AG04450 (cell line): ENCODE measurements around the gene PTGDS. TPM values are rescaled to one million over a fixed set of nuclear protein-coding genes. Genes with fewer than 3 reads are reported as not detected.

Experiments
- CTCF ChIA-PET: fragments of 300-600, 350-600 bp; formaldehyde crosslinking; extraction: SDS; loops from one replicate; lab custom pipeline; 2022; ENCODE audit warnings: antibody characterized with exemption, inconsistent platforms; lab: Charles Lee
- POLR2A ChIA-PET: fragments of 350-600 bp; formaldehyde crosslinking; extraction: SDS; loops from one replicate; lab custom pipeline; 2021; ENCODE audit warnings: antibody characterized with exemption, inconsistent platforms; lab: Yijun Ruan, JAX
- DNase-seq: peaks from one replicate; pipeline ENCODE4 v3.0.0-alpha.2; 2011; ENCODE audit warnings: low read depth, low spot score
- H3K27ac ChIP-seq: one replicate; pipeline ENCODE4 v1.5.1; 2012; ENCODE audit warnings: low read depth, low read length, control low read depth
- H3K27me3 ChIP-seq: one replicate; pipeline ENCODE4 v1.6.0; 2012; ENCODE audit warnings: low read length; ENCODE audit not compliant: control insufficient read depth, insufficient read depth
- H3K4me3 ChIP-seq: 2 replicates; pipeline ENCODE4 v1.5.1; 2011; ENCODE audit warnings: mild to moderate bottlenecking, low read depth, low read length, control low read depth
- H3K9me3 ChIP-seq: 2 replicates; pipeline ENCODE4 v1.5.1; 2012; ENCODE audit warnings: low read length; ENCODE audit not compliant: control insufficient read depth, insufficient read depth
- CTCF ChIP-seq: IDR thresholded peaks from 2 replicates; pipeline ENCODE4 v1.5.1; 2011; ENCODE audit warnings: low read depth, low read length, control low read depth, inconsistent platforms
- polyA plus RNA-seq: library from polyadenylated mRNA; depleted of rRNA; stranded (reverse); fragments of >200 nt; gene quantifications from 2 replicates; pipeline ENCODE4 v1.2.3, GENCODE V29; 2011

The PTGDS gene
- polyA plus RNA-seq, 1 experiment, result 7.8 TPM

- POLR2A ChIA-PET, result interaction anchor here (1.4 kb wide), 1 partner anchor 85 kb away, joined by 3 read pairs; no protein-coding TSS in a partner anchor
- no peak for DNase-seq
- TF ChIP-seq CTCF, result peak; percentile 29; the same call in 1 of the 2 replicates
- CTCF ChIA-PET, result interaction anchor here (0.6 to 2.2 kb wide), 27 partner anchors 8 to 241 kb away, joined by 3 to 15 read pairs (median 6); partner anchors contain the start of genes C8G, CLIC3, FBXW5 and PAXX
- no peaks in the 10 kb centered on the region for H3K27me3 ChIP-seq
- H3K27ac ChIP-seq, result no peak overlapping the region
- no peaks in the 10 kb centered on the region; the same call in 1 of the 2 replicates for H3K9me3 ChIP-seq
- peak overlapping the region; percentile 59 for H3K4me3 ChIP-seq
These were observed 51.2 kb downstream of the PTGDS start for GRCh38 chr9:137028263-137029057.

GRCh38 chr9:137029058-137029936 is 52.0 kb downstream of the PTGDS start:
- no peak overlapping the region for H3K27ac ChIP-seq
- ChIA-PET CTCF (interaction anchor here (0.6 to 2.2 kb wide), 34 partner anchors 8 to 242 kb away, joined by 3 to 15 read pairs (median 6); partner anchors contain the start of genes AJM1, C8G, CLIC3 and FBXW5), POLR2A (interaction anchor here (1.4 kb wide), 1 partner anchor 86 kb away, joined by 3 read pairs; no protein-coding TSS in a partner anchor)
- H3K27me3 ChIP-seq, result no peaks in the 10 kb centered on the region
- peak; percentile 88 for TF ChIP-seq CTCF
- no peak for DNase-seq
- no peak overlapping the region; the same call in 1 of the 2 replicates for H3K4me3 ChIP-seq
- no peaks in the 10 kb centered on the region; the same call in 1 of the 2 replicates for H3K9me3 ChIP-seq

- H3K27ac ChIP-seq, result no peak overlapping the region
- POLR2A ChIA-PET, result interaction anchor here (1.4 kb wide), 1 partner anchor 86 kb away, joined by 3 read pairs; no protein-coding TSS in a partner anchor
These were observed 52.7 kb downstream of the PTGDS start for GRCh38 chr9:137030006-137030405.

More at GRCh38 chr9:137030006-137030405, 52.7 kb downstream of the PTGDS start:
- H3K9me3 ChIP-seq, result no peaks in the 10 kb centered on the region; the same call in 1 of the 2 replicates
- CTCF ChIA-PET, result interaction anchor here (0.5 to 2.2 kb wide), 32 partner anchors 9 to 243 kb away, joined by 3 to 15 read pairs (median 6); partner anchors contain the start of genes AJM1, C8G, CLIC3 and FBXW5
- H3K4me3 ChIP-seq, result no peak overlapping the region
- DNase-seq, result no peak
- TF ChIP-seq CTCF, result no peak
- H3K27me3 ChIP-seq, result no peaks in the 10 kb centered on the region
